HepG2 (cell line): ENCODE measurements around the gene ITIH2. TPM values are rescaled to one million over a fixed set of nuclear protein-coding genes. Genes with fewer than 3 reads are reported as not detected.

ENCODE experiments used
- ATF7 ChIP-seq, 2 experiments: fragments of 450-650 bp in 1 of 2; sonication (generic) in 1 of 2; formaldehyde crosslinking in 1 of 2; IDR thresholded peaks; 2 replicates each; pipeline versions ENCODE4 v1.4.0 to v1.6.1; 2016 to 2020; ENCODE audit warnings: antibody characterized with exemption in 1 of 2, mild to moderate bottlenecking in 1 of 2, missing genetic modification reagents in 1 of 2
- CREM ChIP-seq, 2 experiments: sonication (generic) in 1 of 2; formaldehyde crosslinking in 1 of 2; IDR thresholded peaks; 2 replicates each; pipeline versions ENCODE4 v1.4.0 to v1.6.1; 2016 to 2020; ENCODE audit warnings: antibody characterized with exemption in 1 of 2, mild to moderate bottlenecking in 1 of 2, missing genetic modification reagents in 1 of 2
- ELF3 ChIP-seq: IDR thresholded peaks from 2 replicates; pipeline ENCODE4 v1.6.1; 2016; ENCODE audit warnings: missing genetic modification reagents, missing compliant biosample characterization
- FOSL2 ChIP-seq: sonication (generic); formaldehyde crosslinking; IDR thresholded peaks from 2 replicates; pipeline ENCODE4 v1.4.0; 2020; ENCODE audit warnings: missing genetic modification reagents
- RBM22 ChIP-seq: fragments of 200-400 bp; formaldehyde crosslinking; optimal IDR thresholded peaks from 2 replicates; pipeline ENCODE3; 2017; ENCODE audit warnings: mild to moderate bottlenecking, low read length, moderate library complexity
- SATB2 ChIP-seq: sonication (generic); formaldehyde crosslinking; IDR thresholded peaks from 2 replicates; pipeline ENCODE4 v1.5.0; 2020; ENCODE audit warnings: missing genetic modification reagents
- SMAD1 ChIP-seq: sonication (generic); formaldehyde crosslinking; IDR thresholded peaks from 2 replicates; pipeline ENCODE4 v1.4.0; 2020; ENCODE audit warnings: missing genetic modification reagents, low read depth, mild to moderate bottlenecking, borderline replicate concordance
- SMC3 ChIP-seq: IDR thresholded peaks from 2 replicates; pipeline ENCODE4 v1.6.1; 2011; ENCODE audit warnings: low read length, improper control_type of control experiment
- SP1 ChIP-seq, 2 experiments: fragments of 450-650 bp in 1 of 2; sonication (generic) in 1 of 2; formaldehyde crosslinking in 1 of 2; IDR thresholded peaks; 2 replicates each; pipeline versions ENCODE4 v1.4.0 to v1.6.1; 2016 to 2020; ENCODE audit warnings: missing genetic modification reagents in 1 of 2
- TARDBP ChIP-seq: sonication (generic); formaldehyde crosslinking; IDR thresholded peaks from 2 replicates; pipeline ENCODE4 v1.8.0; 2022; ENCODE audit warnings: mild to moderate bottlenecking, missing genetic modification reagents
- ZBTB1 ChIP-seq: sonication (generic); formaldehyde crosslinking; IDR thresholded peaks from 2 replicates; pipeline ENCODE4 v1.4.0; 2020; ENCODE audit warnings: missing genetic modification reagents, borderline replicate concordance
- ZFP1 ChIP-seq: IDR thresholded peaks from 2 replicates; pipeline ENCODE4 v1.6.1; 2016
- ZNF256 ChIP-seq: sonication (generic); formaldehyde crosslinking; conservative IDR thresholded peaks from 2 replicates; pipeline ENCODE4 v1.4.0; 2020; ENCODE audit warnings: missing genetic modification reagents
- ZNF644 ChIP-seq: IDR thresholded peaks from 2 replicates; pipeline ENCODE4 v1.6.1; 2016; ENCODE audit warnings: low read depth
- ZNF75D ChIP-seq: sonication (generic); formaldehyde crosslinking; IDR thresholded peaks from 2 replicates; pipeline ENCODE4 v1.8.1; 2023; ENCODE audit warnings: missing genetic modification reagents, mild to moderate bottlenecking, borderline replicate concordance
- polyA plus RNA-seq, 8 experiments: library from polyadenylated mRNA; depleted of rRNA in 3 of 8; stranded (reverse) in 7 of 8; unstranded in 1 of 8; fragments of >200 nt; fragmentation: Illumina TruSeq in 4 of 8; extraction: Trizol in 4 of 8; gene quantifications; 2 replicates each; pipeline versions ENCODE4 v1.2.1 to v1.2.3, GENCODE V29; 2011 to 2016; ENCODE audit warnings: low read depth in 4 of 8, missing spikeins in 1 of 8, mixed read lengths in 1 of 8; ENCODE audit not compliant: insufficient read depth in 1 of 8
- total RNA-seq, 5 experiments: library from RNA; depleted of rRNA; stranded (reverse); fragments of >200 nt; fragmentation: Illumina TruSeq; extraction: Trizol; gene quantifications; 2 replicates each; pipeline ENCODE4 v1.2.3, GENCODE V29; 2016; ENCODE audit warnings: low read depth in 1 of 5
- TF ChIP-seq, protein P1 (sequence below): IDR thresholded peaks from 2 replicates; pipeline ENCODE4 v1.6.1; 2016
- TF ChIP-seq, protein P2 (sequence below): sonication (generic); formaldehyde crosslinking; IDR thresholded peaks from 2 replicates; pipeline ENCODE4 v1.5.1; 2020; ENCODE audit warnings: missing genetic modification reagents, mild to moderate bottlenecking, borderline replicate concordance
- TF ChIP-seq, protein P3 (sequence below): sonication (generic); formaldehyde crosslinking; conservative IDR thresholded peaks from 2 replicates; pipeline ENCODE4 v1.8.0; 2022; ENCODE audit warnings: mild to moderate bottlenecking, moderate library complexity, missing genetic modification reagents
- TF ChIP-seq, protein P4 (sequence below), 2 experiments: sonication (generic) in 1 of 2; formaldehyde crosslinking in 1 of 2; IDR thresholded peaks; 2 replicates each; pipeline versions ENCODE4 v1.4.0 to v1.6.1; 2016 to 2020; ENCODE audit warnings: borderline replicate concordance in 1 of 2, low read depth in 1 of 2, mild to moderate bottlenecking in 1 of 2, missing genetic modification reagents in 1 of 2

ITIH2 gene
- total and polyA plus RNA-seq, 2 of the 13 experiments (the other 11 are each of a cell fraction or from before 2014, with no cell fraction given): 1,197 to 1,427 TPM

DNA sequence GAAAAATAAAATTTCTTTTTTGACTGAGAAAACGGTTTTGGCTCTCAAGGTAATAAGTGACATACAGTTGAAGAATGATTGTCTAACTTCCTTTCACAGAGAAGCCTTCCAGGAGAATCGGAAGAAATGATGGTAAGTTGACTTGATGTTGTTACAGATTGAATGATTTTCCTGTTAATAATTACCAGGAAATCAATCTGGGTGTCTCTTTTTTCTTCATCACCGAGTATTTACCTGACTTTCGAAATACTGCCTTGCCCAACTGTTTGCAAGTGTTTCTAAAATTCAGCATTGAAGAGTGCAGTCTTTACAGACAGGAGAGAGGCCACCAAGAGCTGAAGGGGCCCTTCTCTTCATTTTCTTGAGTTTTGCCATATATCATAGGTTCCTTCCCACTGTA is 4.0 kb downstream of the ITIH2 start (continued):
- TF ChIP-seq, protein P1, sequence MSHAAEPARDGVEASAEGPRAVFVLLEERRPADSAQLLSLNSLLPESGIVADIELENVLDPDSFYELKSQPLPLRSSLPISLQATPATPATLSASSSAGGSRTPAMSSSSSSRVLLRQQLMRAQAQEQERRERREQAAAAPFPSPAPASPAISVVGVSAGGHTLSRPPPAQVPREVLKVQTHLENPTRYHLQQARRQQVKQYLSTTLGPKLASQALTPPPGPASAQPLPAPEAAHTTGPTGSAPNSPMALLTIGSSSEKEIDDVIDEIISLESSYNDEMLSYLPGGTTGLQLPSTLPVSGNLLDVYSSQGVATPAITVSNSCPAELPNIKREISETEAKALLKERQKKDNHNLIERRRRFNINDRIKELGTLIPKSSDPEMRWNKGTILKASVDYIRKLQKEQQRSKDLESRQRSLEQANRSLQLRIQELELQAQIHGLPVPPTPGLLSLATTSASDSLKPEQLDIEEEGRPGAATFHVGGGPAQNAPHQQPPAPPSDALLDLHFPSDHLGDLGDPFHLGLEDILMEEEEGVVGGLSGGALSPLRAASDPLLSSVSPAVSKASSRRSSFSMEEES (CRISPR knock-in tag): no peak
- TF ChIP-seq, protein P2, sequence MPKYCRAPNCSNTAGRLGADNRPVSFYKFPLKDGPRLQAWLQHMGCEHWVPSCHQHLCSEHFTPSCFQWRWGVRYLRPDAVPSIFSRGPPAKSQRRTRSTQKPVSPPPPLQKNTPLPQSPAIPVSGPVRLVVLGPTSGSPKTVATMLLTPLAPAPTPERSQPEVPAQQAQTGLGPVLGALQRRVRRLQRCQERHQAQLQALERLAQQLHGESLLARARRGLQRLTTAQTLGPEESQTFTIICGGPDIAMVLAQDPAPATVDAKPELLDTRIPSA (CRISPR knock-in tag): no peak
- TF ChIP-seq SATB2 (CRISPR knock-in tag) (no peak), ZFP1 (peak; percentile 73), TARDBP (CRISPR knock-in tag) (peak; percentile 67), CREM (IDR thresholded peaks at IDR 0.05) (peak; percentile 95), CREM (CRISPR knock-in tag; IDR thresholded peaks at IDR 0.05) (no peak), SMAD1 (no peak), ZNF256 (no peak; the same call in 1 of the 2 replicates), ZBTB1 (no peak), RBM22 (no peak), SMC3 (peak; percentile 34; the same call in 1 of the 2 replicates), FOSL2 (CRISPR knock-in tag) (peak; percentile 74), ZNF644 (no peak), ATF7 (IDR thresholded peaks at IDR 0.05) (no peak), ATF7 (CRISPR knock-in tag; IDR thresholded peaks at IDR 0.05) (no peak), ZNF75D (CRISPR knock-in tag) (no peak), ELF3 (CRISPR knock-in tag) (peak; percentile 90), SP1 (IDR thresholded peaks at IDR 0.05) (no peak), SP1 (CRISPR knock-in tag; IDR thresholded peaks at IDR 0.05) (no peak)
- TF ChIP-seq, protein P3, sequence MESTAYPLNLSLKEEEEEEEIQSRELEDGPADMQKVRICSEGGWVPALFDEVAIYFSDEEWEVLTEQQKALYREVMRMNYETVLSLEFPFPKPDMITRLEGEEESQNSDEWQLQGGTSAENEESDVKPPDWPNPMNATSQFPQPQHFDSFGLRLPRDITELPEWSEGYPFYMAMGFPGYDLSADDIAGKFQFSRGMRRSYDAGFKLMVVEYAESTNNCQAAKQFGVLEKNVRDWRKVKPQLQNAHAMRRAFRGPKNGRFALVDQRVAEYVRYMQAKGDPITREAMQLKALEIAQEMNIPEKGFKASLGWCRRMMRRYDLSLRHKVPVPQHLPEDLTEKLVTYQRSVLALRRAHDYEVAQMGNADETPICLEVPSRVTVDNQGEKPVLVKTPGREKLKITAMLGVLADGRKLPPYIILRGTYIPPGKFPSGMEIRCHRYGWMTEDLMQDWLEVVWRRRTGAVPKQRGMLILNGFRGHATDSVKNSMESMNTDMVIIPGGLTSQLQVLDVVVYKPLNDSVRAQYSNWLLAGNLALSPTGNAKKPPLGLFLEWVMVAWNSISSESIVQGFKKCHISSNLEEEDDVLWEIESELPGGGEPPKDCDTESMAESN (CRISPR knock-in tag): no peak
- TF ChIP-seq, protein P4, sequence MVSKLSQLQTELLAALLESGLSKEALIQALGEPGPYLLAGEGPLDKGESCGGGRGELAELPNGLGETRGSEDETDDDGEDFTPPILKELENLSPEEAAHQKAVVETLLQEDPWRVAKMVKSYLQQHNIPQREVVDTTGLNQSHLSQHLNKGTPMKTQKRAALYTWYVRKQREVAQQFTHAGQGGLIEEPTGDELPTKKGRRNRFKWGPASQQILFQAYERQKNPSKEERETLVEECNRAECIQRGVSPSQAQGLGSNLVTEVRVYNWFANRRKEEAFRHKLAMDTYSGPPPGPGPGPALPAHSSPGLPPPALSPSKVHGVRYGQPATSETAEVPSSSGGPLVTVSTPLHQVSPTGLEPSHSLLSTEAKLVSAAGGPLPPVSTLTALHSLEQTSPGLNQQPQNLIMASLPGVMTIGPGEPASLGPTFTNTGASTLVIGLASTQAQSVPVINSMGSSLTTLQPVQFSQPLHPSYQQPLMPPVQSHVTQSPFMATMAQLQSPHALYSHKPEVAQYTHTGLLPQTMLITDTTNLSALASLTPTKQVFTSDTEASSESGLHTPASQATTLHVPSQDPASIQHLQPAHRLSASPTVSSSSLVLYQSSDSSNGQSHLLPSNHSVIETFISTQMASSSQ (IDR thresholded peaks at IDR 0.05; ENCODE audit: low read depth): peak; percentile 100
- TF ChIP-seq, protein P4 (CRISPR knock-in tag; IDR thresholded peaks at IDR 0.05; ENCODE audit: borderline replicate concordance): peak; percentile 99
